Chondrocyte (in vitro differentiated cells): ENCODE data around the gene PNPLA2. TPM values are rescaled to one million over a fixed set of nuclear protein-coding genes. Genes with fewer than 3 reads are reported as not detected.

ENCODE experiments used
- DNase-seq: peaks from one replicate; pipeline ENCODE4 v3.0.0; 2021; ENCODE audit warnings: mixed read lengths, low spot score
- H3K27ac Mint-ChIP-seq: one replicate; pipeline ENCODE4 v1.8.0; 2021; ENCODE audit warnings: mild to moderate bottlenecking, moderate library complexity, mixed read lengths; ENCODE audit not compliant: unreplicated experiment
- H3K27me3 Mint-ChIP-seq: 2 replicates; pipeline ENCODE4 v1.8.0; 2021; ENCODE audit warnings: low read depth, mixed read lengths
- H3K36me3 Mint-ChIP-seq: 2 replicates; pipeline ENCODE4 v1.8.0; 2021; ENCODE audit warnings: low read depth, mixed read lengths
- H3K4me1 Mint-ChIP-seq: 2 replicates; pipeline ENCODE4 v1.8.0; 2021; ENCODE audit warnings: low read depth, mild to moderate bottlenecking, mixed read lengths
- H3K4me3 Mint-ChIP-seq: one replicate; pipeline ENCODE4 v1.8.0; 2021; ENCODE audit warnings: mild to moderate bottlenecking, moderate library complexity, mixed read lengths; ENCODE audit not compliant: unreplicated experiment
- H3K9me3 Mint-ChIP-seq: 2 replicates; pipeline ENCODE4 v1.8.0; 2021; ENCODE audit warnings: low read depth, mixed read lengths
- total RNA-seq: library from RNA; stranded (reverse); gene quantifications from 3 replicates; pipeline ENCODE4 v1.2.1, GENCODE V29; 2021
- TF ChIP-seq, protein P1 (sequence below): fragments of 200-600 bp; sonication (generic); IDR thresholded peaks from 2 replicates; pipeline ENCODE4 v1.5.0; 2021; ENCODE audit warnings: antibody characterized with exemption, mild to moderate bottlenecking, moderate library complexity

The PNPLA2 gene
- total RNA-seq, 1 donor from 2014 or later: 56.0 TPM

DNA sequence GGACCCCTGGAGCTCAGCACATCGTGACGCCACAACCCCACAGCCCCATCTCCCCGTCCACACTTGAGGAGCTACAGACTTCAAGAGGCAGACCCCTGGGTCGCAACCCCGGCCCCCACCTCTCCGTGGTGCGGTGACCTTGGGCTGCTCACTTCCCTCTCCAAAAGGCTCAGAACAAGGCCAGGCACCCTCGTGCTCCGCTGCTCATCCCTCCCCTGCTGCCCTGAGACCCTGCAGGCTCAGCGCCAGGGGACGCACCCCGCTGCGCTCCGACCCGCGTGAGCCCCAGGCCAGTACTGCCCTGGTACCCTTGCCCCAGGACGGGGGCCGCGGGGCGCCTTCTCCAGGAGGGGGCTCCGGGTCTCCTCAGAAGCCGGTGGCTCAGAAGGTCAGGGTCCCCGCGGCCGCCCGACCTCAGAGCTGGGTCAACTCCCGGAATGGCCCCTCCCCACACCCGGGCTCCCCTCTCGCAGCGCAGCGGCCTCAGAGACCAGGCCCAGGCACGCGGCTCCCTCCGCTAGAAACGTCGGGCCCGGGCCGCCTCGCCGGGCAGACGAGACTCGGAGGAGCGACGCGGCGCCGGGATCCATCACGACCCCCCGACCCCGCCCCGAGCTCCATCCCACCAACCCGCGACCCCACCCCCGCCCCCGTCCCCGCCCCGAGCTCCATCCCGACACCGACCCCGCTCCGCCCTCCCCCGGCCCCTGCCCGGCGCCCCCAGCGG is 42.0 kb upstream of the PNPLA2 start:
- Mint-ChIP-seq H3K4me1 (peaks cover 38% of the 10 kb centered on the region), H3K27me3 (no peaks in the 10 kb centered on the region), H3K27ac (peak overlapping the region; percentile 89), H3K4me3 (peak overlapping the region; percentile 83), H3K9me3 (no peaks in the 10 kb centered on the region), H3K36me3 (no peaks in the 10 kb centered on the region)
- DNase-seq: peak; percentile 88
- TF ChIP-seq, protein P1, sequence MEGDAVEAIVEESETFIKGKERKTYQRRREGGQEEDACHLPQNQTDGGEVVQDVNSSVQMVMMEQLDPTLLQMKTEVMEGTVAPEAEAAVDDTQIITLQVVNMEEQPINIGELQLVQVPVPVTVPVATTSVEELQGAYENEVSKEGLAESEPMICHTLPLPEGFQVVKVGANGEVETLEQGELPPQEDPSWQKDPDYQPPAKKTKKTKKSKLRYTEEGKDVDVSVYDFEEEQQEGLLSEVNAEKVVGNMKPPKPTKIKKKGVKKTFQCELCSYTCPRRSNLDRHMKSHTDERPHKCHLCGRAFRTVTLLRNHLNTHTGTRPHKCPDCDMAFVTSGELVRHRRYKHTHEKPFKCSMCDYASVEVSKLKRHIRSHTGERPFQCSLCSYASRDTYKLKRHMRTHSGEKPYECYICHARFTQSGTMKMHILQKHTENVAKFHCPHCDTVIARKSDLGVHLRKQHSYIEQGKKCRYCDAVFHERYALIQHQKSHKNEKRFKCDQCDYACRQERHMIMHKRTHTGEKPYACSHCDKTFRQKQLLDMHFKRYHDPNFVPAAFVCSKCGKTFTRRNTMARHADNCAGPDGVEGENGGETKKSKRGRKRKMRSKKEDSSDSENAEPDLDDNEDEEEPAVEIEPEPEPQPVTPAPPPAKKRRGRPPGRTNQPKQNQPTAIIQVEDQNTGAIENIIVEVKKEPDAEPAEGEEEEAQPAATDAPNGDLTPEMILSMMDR: no peak

DNA sequence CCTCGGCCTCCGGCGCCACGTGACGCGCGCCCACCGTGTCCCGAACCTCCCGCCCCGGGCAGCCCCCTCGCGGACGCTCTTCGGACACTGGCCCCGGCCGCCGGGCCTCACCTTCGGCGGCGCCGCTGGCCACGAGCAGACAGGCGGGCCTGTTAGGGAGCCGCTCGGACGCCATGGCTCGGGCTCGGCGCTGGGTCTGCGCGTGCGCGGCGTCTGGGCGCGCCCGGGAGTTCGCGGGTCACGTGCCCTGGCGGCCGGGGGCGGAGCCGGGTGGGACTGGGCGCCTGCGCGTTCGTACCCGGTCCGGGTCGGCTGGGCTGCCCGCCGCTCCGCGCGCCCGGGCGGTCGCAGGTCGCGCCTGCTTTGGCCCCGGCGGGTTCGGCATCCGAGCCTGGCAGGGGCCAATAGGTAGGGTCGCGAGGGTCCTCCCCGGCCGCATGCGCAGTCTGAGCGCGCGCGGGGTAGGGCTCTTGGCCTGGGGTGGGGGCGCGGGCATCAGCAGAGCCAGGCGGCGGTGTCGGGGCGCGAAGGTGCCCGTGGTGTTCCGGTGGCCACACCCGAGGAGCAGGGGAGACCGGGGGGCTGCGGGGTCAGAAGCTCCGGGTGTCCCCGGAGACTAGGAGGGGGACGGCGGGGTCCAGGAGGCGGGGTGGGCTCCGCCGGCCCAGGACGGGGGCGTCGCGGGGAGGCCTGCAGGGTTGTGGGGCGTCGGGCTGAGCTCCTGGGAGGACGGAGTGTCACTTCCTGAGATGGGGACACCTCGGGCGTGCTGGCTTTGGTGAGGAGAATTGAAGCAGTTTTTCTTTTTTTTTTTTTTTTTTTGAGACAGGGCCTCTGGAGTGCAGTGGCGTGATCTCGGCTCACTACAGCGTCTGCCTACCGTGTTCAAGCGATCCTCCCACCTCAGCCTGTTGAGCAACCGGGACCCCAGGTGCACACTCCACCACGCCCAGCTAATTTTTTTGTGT is 41.1 kb upstream of the PNPLA2 start, which contains the start of gene GATD1:
Gene GATD1 (minus strand): TSS at position 200 of the 968 bp plus-strand sequence. CDS start 25 bp downstream, at position 175.
- DNase-seq: peak; percentile 95
- Mint-ChIP-seq H3K27me3 (no peaks in the 10 kb centered on the region), H3K9me3 (no peaks in the 10 kb centered on the region), H3K4me3 (peak within 1 kb of the TSS; percentile 83), H3K27ac (peak within 1 kb of the TSS; percentile 89), H3K36me3 (no peaks in the 10 kb centered on the region), H3K4me1 (peaks cover 38% of the 10 kb centered on the region)
- TF ChIP-seq, protein P1: no peak

DNA sequence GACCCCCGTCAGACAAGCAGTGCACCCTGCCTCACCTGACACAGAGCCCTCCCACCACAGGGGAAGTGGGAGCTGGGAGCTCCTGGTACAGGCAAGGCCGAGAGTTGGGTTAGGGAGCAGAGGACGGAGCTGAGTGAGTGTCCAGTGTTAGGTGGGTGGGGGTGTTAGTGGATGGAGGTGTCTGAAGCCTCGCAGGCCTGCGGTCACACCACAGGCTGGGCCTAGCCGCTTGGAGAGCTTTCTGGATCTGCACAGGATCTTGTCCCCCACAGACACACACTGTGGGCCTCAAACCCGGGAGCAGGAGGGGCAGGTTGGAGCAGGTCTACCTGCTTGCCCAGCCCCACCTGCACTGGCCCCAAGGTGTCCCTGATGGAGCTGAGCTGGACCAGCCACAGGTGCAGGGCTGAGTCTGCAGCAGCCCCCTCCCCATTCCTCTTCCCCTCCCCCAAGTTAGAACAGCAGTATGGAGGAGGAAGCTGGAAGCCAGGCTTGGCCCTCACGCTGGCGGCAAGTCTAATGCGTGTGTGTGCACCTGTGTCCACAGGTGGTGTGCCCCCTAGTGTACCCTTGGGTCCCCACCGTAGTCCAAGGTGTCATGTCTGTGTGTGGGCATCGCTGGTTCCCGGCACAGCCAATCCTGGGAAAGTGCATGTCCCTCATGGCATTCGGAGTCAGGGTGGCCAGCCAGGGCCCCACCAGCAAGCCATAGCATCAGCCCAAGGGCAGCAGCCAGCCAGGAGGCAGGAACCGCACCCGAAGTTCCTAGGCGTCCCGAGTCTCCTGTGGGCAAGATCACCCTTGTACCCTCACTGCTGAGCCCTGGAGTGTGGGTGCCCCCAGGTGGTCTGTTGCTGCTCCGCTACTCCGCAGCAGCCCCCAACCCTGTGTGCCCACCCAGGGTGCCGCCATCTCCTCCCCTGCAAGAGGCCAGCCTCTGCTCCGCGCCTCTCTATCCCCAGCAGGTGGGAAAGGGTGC is 39.4 kb upstream of the PNPLA2 start:
- DNase-seq: no peak
- Mint-ChIP-seq H3K4me1 (peaks cover 51% of the 10 kb centered on the region), H3K9me3 (no peaks in the 10 kb centered on the region), H3K4me3 (peak overlapping the region; percentile 16), H3K27me3 (no peaks in the 10 kb centered on the region), H3K27ac (no peak overlapping the region), H3K36me3 (peaks cover 3% of the 10 kb centered on the region)
- TF ChIP-seq, protein P1: no peak

DNA sequence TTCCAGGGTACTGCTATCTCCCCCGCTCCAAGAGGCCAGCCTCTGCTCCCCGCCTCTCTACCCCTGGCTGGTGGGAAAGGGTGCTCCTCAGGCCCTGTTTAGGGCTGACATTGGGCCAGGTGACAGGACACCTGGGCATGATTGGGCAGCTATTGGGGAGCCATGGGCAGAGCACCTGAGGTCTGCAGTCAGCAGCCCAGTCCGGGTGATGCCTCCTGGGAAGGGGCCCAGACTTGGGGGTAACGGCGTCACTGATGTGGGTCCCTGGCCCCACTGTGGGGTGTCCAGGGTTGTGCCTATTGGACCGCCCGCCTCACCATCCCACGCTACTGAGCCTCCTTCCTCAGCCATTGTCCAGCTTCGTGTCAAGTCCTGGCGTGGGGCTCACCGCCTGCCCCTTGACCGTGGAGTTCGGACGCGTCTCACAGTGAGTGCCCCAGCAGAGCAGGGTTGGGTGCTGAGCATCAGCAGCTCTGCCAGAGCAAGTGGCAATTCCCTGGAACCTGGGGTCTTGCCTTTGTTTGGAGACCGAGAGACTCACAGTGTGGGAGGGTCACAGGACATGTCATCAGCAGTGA is 38.7 kb upstream of the PNPLA2 start:
- H3K4me1 Mint-ChIP-seq: peaks cover 49% of the 10 kb centered on the region
- no peaks in the 10 kb centered on the region for H3K27me3 Mint-ChIP-seq
- H3K27ac Mint-ChIP-seq: no peak overlapping the region
- TF ChIP-seq, protein P1: no peak
- peaks cover 5% of the 10 kb centered on the region for H3K36me3 Mint-ChIP-seq
- H3K4me3 Mint-ChIP-seq: no peak overlapping the region
- DNase-seq: no peak
- H3K9me3 Mint-ChIP-seq: no peaks in the 10 kb centered on the region
